H1 (cell line): ENCODE data around the gene RPTN. TPM values are rescaled to one million over a fixed set of nuclear protein-coding genes. Genes with fewer than 3 reads are reported as not detected.

Experiments
- CTCF ChIA-PET: fragments of 300-600 bp; sonication (Branson Sonifier 250); formaldehyde crosslinking; loops from one replicate; lab custom pipeline; 2021; ENCODE audit not compliant: partially characterized antibody; lab: Charles Lee
- POLR2A ChIA-PET: fragments of 300-600 bp; sonication (Branson Sonifier 250); formaldehyde crosslinking; loops from one replicate; lab custom pipeline; 2021; ENCODE audit warnings: inconsistent platforms; ENCODE audit not compliant: partially characterized antibody; lab: Charles Lee
- DNase-seq, 2 experiments: peaks; one replicate each; pipeline versions ENCODE4 v3.0.0 to v3.0.0-alpha.2; 2010 to 2022; ENCODE audit warnings: low spot score in 2 of 2, low read depth in 1 of 2, mixed read lengths in 1 of 2
- FAIRE-seq: peaks from 2 replicates; lab custom pipeline; 2011; peaks lifted over from hg19 to GRCh38; lab: Jason Lieb, UNC
- H2AFZ ChIP-seq: 2 replicates; pipeline ENCODE4 v1.8.1; 2012; ENCODE audit warnings: low read length, inconsistent platforms
- H2AK5ac ChIP-seq: 2 replicates; pipeline ENCODE4 v1.6.1; 2013; ENCODE audit warnings: low read depth, low read length
- H2BK120ac ChIP-seq: replicated peaks from 2 replicates; pipeline ENCODE3; 2013; ENCODE audit warnings: low read depth, low read length, inconsistent platforms
- H2BK12ac ChIP-seq: 2 replicates; pipeline ENCODE4 v1.6.1; 2013; ENCODE audit warnings: low read depth, low read length
- H2BK15ac ChIP-seq: 2 replicates; pipeline ENCODE4 v1.6.1; 2013; ENCODE audit warnings: low read length
- H2BK20ac ChIP-seq: 2 replicates; pipeline ENCODE4 v1.6.1; 2013; ENCODE audit warnings: low read length
- H2BK5ac ChIP-seq: 2 replicates; pipeline ENCODE4 v1.6.1; 2013; ENCODE audit warnings: low read depth, low read length
- H3K14ac ChIP-seq: 2 replicates; pipeline ENCODE4 v1.6.1; 2013; ENCODE audit warnings: inconsistent platforms; ENCODE audit not compliant: insufficient read length
- H3K18ac ChIP-seq: 2 replicates; pipeline ENCODE4 v1.6.1; 2013; ENCODE audit warnings: low read length; ENCODE audit errors: extremely low read depth
- H3K23ac ChIP-seq: 2 replicates; pipeline ENCODE4 v1.6.1; 2013; ENCODE audit warnings: inconsistent platforms; ENCODE audit not compliant: insufficient read length
- H3K23me2 ChIP-seq: 2 replicates; pipeline ENCODE4 v1.6.1; 2013; ENCODE audit warnings: low read depth, low read length
- H3K27ac ChIP-seq: 2 replicates; pipeline ENCODE4 v1.6.1; 2011; ENCODE audit warnings: low read depth, low read length, inconsistent platforms
- H3K27me3 ChIP-seq, 4 experiments: replicated peaks in 1 of 4; 1 replicate in 1 of 4; 2 replicates in 3 of 4; pipeline versions ENCODE4 v1.6.1 to v1.8.1; 2011 to 2013; ENCODE audit warnings: low read length in 3 of 4, mild to moderate bottlenecking in 3 of 4, inconsistent platforms in 2 of 4, mixed read lengths in 2 of 4, moderate library complexity in 1 of 4; ENCODE audit not compliant: control insufficient read depth in 3 of 4, insufficient read depth in 3 of 4; ENCODE audit errors: extremely low read depth in 1 of 4
- H3K36me3 ChIP-seq, 4 experiments: 2 replicates each; pipeline versions ENCODE4 v1.6.1 to v1.8.1; 2011 to 2013; ENCODE audit warnings: mild to moderate bottlenecking in 4 of 4, low read length in 3 of 4, moderate library complexity in 2 of 4, control low read depth in 1 of 4, inconsistent platforms in 1 of 4; ENCODE audit not compliant: insufficient read depth in 4 of 4, control insufficient read depth in 2 of 4
- H3K4ac ChIP-seq: replicated peaks from 2 replicates; pipeline ENCODE3; 2013; ENCODE audit warnings: low read length, low read depth, mixed read lengths, inconsistent platforms; ENCODE audit not compliant: insufficient read length
- H3K4me1 ChIP-seq, 4 experiments: replicated peaks in 1 of 4; 1 replicate in 1 of 4; 2 replicates in 3 of 4; pipeline versions ENCODE4 v1.6.1 to v1.8.1; 2011 to 2013; ENCODE audit warnings: low read length in 3 of 4, inconsistent platforms in 2 of 4, mixed read lengths in 1 of 4; ENCODE audit not compliant: insufficient read depth in 4 of 4, control insufficient read depth in 3 of 4
- H3K4me2 ChIP-seq, 2 experiments: 2 replicates each; pipeline versions ENCODE4 v1.6.1 to v1.8.1; 2011 to 2013; ENCODE audit warnings: low read depth in 2 of 2, low read length in 2 of 2, control low read depth in 1 of 2, inconsistent platforms in 1 of 2, mild to moderate bottlenecking in 1 of 2; ENCODE audit not compliant: insufficient read depth in 1 of 2
- H3K4me3 ChIP-seq, 4 experiments: fragments of 200-600, 300-600 bp in 1 of 4; sonication (generic), shearing (Covaris generic), sonication (Bioruptor Twin) in 1 of 4; 2 replicates each; pipeline versions ENCODE4 v1.5.1 to v1.8.1; 2011 to 2016; ENCODE audit warnings: low read length in 4 of 4, low read depth in 3 of 4, control low read depth in 2 of 4, inconsistent platforms in 2 of 4, mild to moderate bottlenecking in 2 of 4, mixed read lengths in 1 of 4, moderate library complexity in 1 of 4; ENCODE audit not compliant: insufficient read depth in 2 of 4; ENCODE audit errors: extremely low read depth in 1 of 4
- H3K56ac ChIP-seq: replicated peaks from 2 replicates; pipeline ENCODE3; 2013; ENCODE audit warnings: low read depth, mild to moderate bottlenecking, mixed read lengths, low read length, inconsistent platforms; ENCODE audit not compliant: insufficient read length
- H3K79me1 ChIP-seq: 2 replicates; pipeline ENCODE4 v1.6.1; 2013; ENCODE audit warnings: low read depth, low read length, control low read depth
- H3K79me2 ChIP-seq, 2 experiments: 2 replicates each; pipeline versions ENCODE4 v1.6.1 to v1.8.1; 2012 to 2013; ENCODE audit warnings: low read length in 2 of 2, mild to moderate bottlenecking in 2 of 2, inconsistent platforms in 1 of 2; ENCODE audit not compliant: insufficient read depth in 2 of 2, control insufficient read depth in 1 of 2
- H3K9ac ChIP-seq, 4 experiments: replicated peaks in 1 of 4; 1 replicate in 1 of 4; 2 replicates in 3 of 4; pipeline versions ENCODE4 v1.6.1 to v1.8.1; 2011 to 2013; ENCODE audit warnings: low read depth in 3 of 4, low read length in 3 of 4, control low read depth in 2 of 4, mild to moderate bottlenecking in 2 of 4, moderate library complexity in 2 of 4, inconsistent platforms in 1 of 4; ENCODE audit errors: extremely low read depth in 1 of 4
- H3K9me3 ChIP-seq, 2 experiments: 2 replicates each; pipeline versions ENCODE4 v1.6.1 to v1.8.1; 2012 to 2013; ENCODE audit warnings: mild to moderate bottlenecking in 2 of 2, moderate library complexity in 2 of 2, control low read depth in 1 of 2, inconsistent platforms in 1 of 2, low read depth in 1 of 2, low read length in 1 of 2, mixed read lengths in 1 of 2; ENCODE audit not compliant: insufficient read depth in 2 of 2
- H4K20me1 ChIP-seq, 2 experiments: replicated peaks in 1 of 2; 2 replicates each; pipeline versions ENCODE3 to v1.8.1; 2011 to 2013; ENCODE audit warnings: inconsistent platforms in 2 of 2, low read length in 2 of 2, mild to moderate bottlenecking in 1 of 2; ENCODE audit not compliant: insufficient read depth in 2 of 2, control insufficient read depth in 1 of 2
- H4K5ac ChIP-seq: 2 replicates; pipeline ENCODE4 v1.6.1; 2013; ENCODE audit warnings: low read length, low read depth, mixed read lengths, inconsistent platforms; ENCODE audit not compliant: insufficient read length
- H4K8ac ChIP-seq: 2 replicates; pipeline ENCODE4 v1.8.0; 2013; ENCODE audit warnings: mild to moderate bottlenecking, moderate library complexity, low read length, inconsistent platforms; ENCODE audit not compliant: insufficient read depth; ENCODE audit errors: extremely low read depth
- H4K91ac ChIP-seq: replicated peaks from 2 replicates; pipeline ENCODE3; 2013; ENCODE audit warnings: low read length, mixed read lengths, inconsistent platforms; ENCODE audit not compliant: insufficient read length
- ASH2L ChIP-seq: fragments of 200-600, 300-600 bp; sonication (generic); IDR thresholded peaks from one replicate; pipeline ENCODE4 v1.7.1; 2017; ENCODE audit warnings: low read length
- CBX8 ChIP-seq: fragments of 300-800, 300-1000 bp; sonication (generic); IDR thresholded peaks from 2 replicates; pipeline ENCODE4 v1.7.1; 2016; ENCODE audit warnings: low read depth, low read length, borderline replicate concordance
- CEBPB ChIP-seq: IDR thresholded peaks from 2 replicates; pipeline ENCODE4 v1.6.1; 2012; ENCODE audit warnings: low read depth, low read length
- MAX ChIP-seq: IDR thresholded peaks from 2 replicates; pipeline ENCODE4 v1.6.1; 2012; ENCODE audit warnings: inconsistent platforms
- RAD21 ChIP-seq, 2 experiments: IDR thresholded peaks in 1 of 2; conservative IDR thresholded peaks in 1 of 2; 2 replicates each; pipeline ENCODE4 v1.6.1; 2011; ENCODE audit warnings: low read depth in 2 of 2, low read length in 2 of 2, improper control_type of control experiment in 1 of 2, inconsistent platforms in 1 of 2, mild to moderate bottlenecking in 1 of 2, moderate library complexity in 1 of 2
- RNF2 ChIP-seq: fragments of 200-900, 300-1000 bp; sonication (generic); IDR thresholded peaks from 2 replicates; pipeline ENCODE4 v1.7.1; 2016; ENCODE audit warnings: borderline replicate concordance, low read depth, mild to moderate bottlenecking, antibody characterized with exemption, low read length; ENCODE audit not compliant: poor library complexity, severe bottlenecking; ENCODE audit errors: missing control alignments
- SAP30 ChIP-seq: fragments of 300-600 bp; sonication (generic); IDR thresholded peaks from 2 replicates; pipeline ENCODE4 v1.7.1; 2012; ENCODE audit warnings: low read length, moderate library complexity, mild to moderate bottlenecking, inconsistent platforms; ENCODE audit not compliant: insufficient read depth, insufficient replicate concordance
- SIX5 ChIP-seq: IDR thresholded peaks from 2 replicates; pipeline ENCODE4 v1.6.1; 2011; ENCODE audit warnings: mild to moderate bottlenecking, low read depth, low read length
- TBP ChIP-seq: IDR thresholded peaks from 2 replicates; pipeline ENCODE4 v1.6.1; 2011; ENCODE audit warnings: low read depth, low read length, improper control_type of control experiment
- WGBS, 2 experiments: shearing (Covaris generic) in 1 of 2; methylation state at CpG; one replicate each; pipeline versions ENCODE4 v1.1.6 to v1.1.7; 2013 to 2015; ENCODE audit warnings: low lambda C conversion rate in 2 of 2, mixed read lengths in 2 of 2, inconsistent platforms in 1 of 2, low coverage in 1 of 2, missing lambda C conversion rate in 1 of 2; ENCODE audit not compliant: insufficient replicate concordance in 2 of 2, insufficient coverage in 1 of 2, insufficient read length in 1 of 2; ENCODE audit errors: extremely low coverage in 1 of 2, missing lambda C conversion rate in 1 of 2; 5-methylcytosine and 5-hydroxymethylcytosine counted together
- polyA plus RNA-seq, 7 experiments: library from polyadenylated mRNA; depleted of rRNA in 3 of 7; stranded (reverse) in 5 of 7; unstranded in 2 of 7; fragments of >200 nt in 5 of 7; fragments of 200-250 nt in 2 of 7; gene quantifications; 1 replicate in 5 of 7; 2 replicates in 1 of 7; 4 replicates in 1 of 7; pipeline versions ENCODE4 v1.2.1 to v1.2.3, GENCODE V29; 2011 to 2013; ENCODE audit warnings: missing spikeins in 2 of 7, mixed read lengths in 2 of 7
- total RNA-seq: library from RNA; stranded (reverse); fragmentation: NEBNext Ultra II Directional; extraction: Animal tissue kit (Norgen Biotek cat#: 25700); gene quantifications from 2 replicates; pipeline ENCODE4 v1.2.1, GENCODE V29; 2021

Gene RPTN
- total and polyA plus RNA-seq, 2 of the 8 experiments (the other 6 are each of a cell fraction or from before 2014, with no cell fraction given), result not detected

GRCh38 chr1:152185544-152186391 is 26.7 kb upstream of the RPTN start:
- Histone ChIP-seq H3K14ac (no peak overlapping the region), H3K27me3 (0 out of 7 replicates have a peak, but pooled peaks cover 0 to 2% (median 0%) of the 10 kb centered on the region in 4 experiments), H2BK15ac (no peak overlapping the region), H3K79me2 (no peaks in the 10 kb centered on the region), H2BK20ac (no peak overlapping the region), H3K4me1 (no peaks in the 10 kb centered on the region), H3K4me2 (no peak overlapping the region), H4K91ac (no peak overlapping the region), H3K18ac (no peak overlapping the region), H3K4me3 (no peak overlapping the region), H2AFZ (no peak overlapping the region), H3K79me1 (no peaks in the 10 kb centered on the region), H3K9ac (no peak overlapping the region), H3K9me3 (peaks cover 8 to 37% of the 10 kb centered on the region in 2 experiments; a peak in 3 of 4 replicates), H3K36me3 (no peaks in the 10 kb centered on the region), H3K27ac (no peak overlapping the region), H3K4ac (no peak overlapping the region), H2AK5ac (no peak overlapping the region), H4K5ac (no peak overlapping the region), H3K23ac (no peak overlapping the region), H3K23me2 (no peaks in the 10 kb centered on the region), H4K8ac (no peak overlapping the region), H2BK5ac (no peak overlapping the region), H2BK120ac (no peak overlapping the region), H3K56ac (no peak overlapping the region), H4K20me1 (no peaks in the 10 kb centered on the region), H2BK12ac (no peak overlapping the region)
- FAIRE-seq (peak; percentile 52), DNase-seq (peak in 1 of 2 experiments; percentile 42)
- POLR2A ChIA-PET, result no interaction called here
- CTCF ChIA-PET, result interaction anchor here (0.6 to 2.3 kb wide), 10 partner anchors 11 to 191 kb away, joined by 3 to 10 read pairs (median 4); no protein-coding TSS in a partner anchor
- WGBS, 2 experiments, result 39% methylated on average over 8 of the region's 8 CpGs; no CpG with 5 or more reads in 1 of the 2 experiments
- TF ChIP-seq ASH2L, result no peak
- TF ChIP-seq TBP, result no peak
- no peak for TF ChIP-seq RNF2
- no peak for TF ChIP-seq SAP30
- no peak for TF ChIP-seq CBX8
- TF ChIP-seq MAX, result no peak
- TF ChIP-seq SIX5, result no peak
- peak; percentile 75 to 83 for TF ChIP-seq RAD21 (IDR thresholded peaks at IDR 0.05 in 1 of 2, conservative IDR thresholded peaks at IDR 0.05 in 1 of 2; ENCODE audit: low read depth in 2 of 2, low read length in 2 of 2)
- TF ChIP-seq CEBPB, result no peak
